Common myeloid progenitor, CD34-positive (primary cell): ENCODE data around the gene FNDC3A.
A peak's percentile ranks its signal among the peaks of the same experiment; 100 is the strongest.

Source experiments
- CTCF ChIA-PET: fragments of 350-600 bp; sonication (Branson Sonifier 250); formaldehyde crosslinking; loops from one replicate; lab custom pipeline; 2021; ENCODE audit warnings: antibody characterized with exemption; lab: Charles Lee
- POLR2A ChIA-PET: fragments of 350-600 bp; sonication (Branson Sonifier 250); formaldehyde crosslinking; loops from one replicate; lab custom pipeline; 2021; ENCODE audit warnings: antibody characterized with exemption; lab: Charles Lee
- DNase-seq, 3 donors: peaks; one replicate each; pipeline versions ENCODE4 v3.0.0 to v3.0.0-alpha.2; 2013
- H3K27ac ChIP-seq, 2 experiments: 1 replicate in 1 of 2; 2 replicates in 1 of 2; pipeline ENCODE4 v1.7.0; 2013; ENCODE audit warnings: inconsistent platforms in 2 of 2, low read length in 2 of 2, mild to moderate bottlenecking in 2 of 2, low read depth in 1 of 2, moderate library complexity in 1 of 2; ENCODE audit not compliant: severe bottlenecking in 2 of 2, insufficient read depth in 1 of 2, poor library complexity in 1 of 2
- H3K27me3 ChIP-seq, 5 experiments: replicated peaks in 2 of 5; 1 replicate in 3 of 5; 2 replicates in 2 of 5; pipeline versions ENCODE4 v1.6.1 to v1.7.0; 2013; ENCODE audit warnings: low read length in 4 of 5, mild to moderate bottlenecking in 2 of 5, moderate library complexity in 2 of 5, inconsistent platforms in 1 of 5; ENCODE audit not compliant: insufficient read depth in 5 of 5, control insufficient read depth in 4 of 5
- H3K36me3 ChIP-seq, 4 experiments: 1 replicate in 2 of 4; 2 replicates in 2 of 4; pipeline versions ENCODE4 v1.6.1 to v1.7.0; 2013; ENCODE audit warnings: low read length in 3 of 4, control low read depth in 1 of 4, mild to moderate bottlenecking in 1 of 4; ENCODE audit not compliant: control insufficient read depth in 4 of 4, insufficient read depth in 4 of 4
- H3K4me1 ChIP-seq, 4 experiments: 1 replicate in 3 of 4; 2 replicates in 1 of 4; pipeline versions ENCODE4 v1.6.1 to v1.7.1; 2013; ENCODE audit warnings: low read length in 3 of 4, mild to moderate bottlenecking in 3 of 4, control low read depth in 1 of 4, inconsistent platforms in 1 of 4, moderate library complexity in 1 of 4; ENCODE audit not compliant: control insufficient read depth in 4 of 4, insufficient read depth in 4 of 4; ENCODE audit errors: control extremely low read depth in 1 of 4
- H3K4me3 ChIP-seq, 7 experiments: 1 replicate in 4 of 7; 2 replicates in 3 of 7; pipeline versions ENCODE4 v1.5.1 to v1.7.0; 2013; ENCODE audit warnings: mild to moderate bottlenecking in 7 of 7, low read length in 6 of 7, moderate library complexity in 6 of 7, inconsistent platforms in 2 of 7, low read depth in 2 of 7, control low read depth in 1 of 7; ENCODE audit not compliant: insufficient read depth in 4 of 7, control insufficient read depth in 1 of 7; ENCODE audit errors: extremely low read depth in 1 of 7
- H3K9me3 ChIP-seq, 5 experiments: 1 replicate in 4 of 5; 2 replicates in 1 of 5; pipeline versions ENCODE4 v1.6.1 to v1.7.1; 2013; ENCODE audit warnings: low read length in 4 of 5, mild to moderate bottlenecking in 2 of 5, inconsistent platforms in 1 of 5, low read depth in 1 of 5, moderate library complexity in 1 of 5; ENCODE audit not compliant: control insufficient read depth in 4 of 5, insufficient read depth in 2 of 5; ENCODE audit errors: control extremely low read depth in 1 of 5
- whole genome bisulfite sequencing: methylation state at CpG from one replicate; pipeline ENCODE4 v1.1.5; 2013; ENCODE audit not compliant: insufficient coverage; 5-methylcytosine and 5-hydroxymethylcytosine counted together

Gene FNDC3A

DNA sequence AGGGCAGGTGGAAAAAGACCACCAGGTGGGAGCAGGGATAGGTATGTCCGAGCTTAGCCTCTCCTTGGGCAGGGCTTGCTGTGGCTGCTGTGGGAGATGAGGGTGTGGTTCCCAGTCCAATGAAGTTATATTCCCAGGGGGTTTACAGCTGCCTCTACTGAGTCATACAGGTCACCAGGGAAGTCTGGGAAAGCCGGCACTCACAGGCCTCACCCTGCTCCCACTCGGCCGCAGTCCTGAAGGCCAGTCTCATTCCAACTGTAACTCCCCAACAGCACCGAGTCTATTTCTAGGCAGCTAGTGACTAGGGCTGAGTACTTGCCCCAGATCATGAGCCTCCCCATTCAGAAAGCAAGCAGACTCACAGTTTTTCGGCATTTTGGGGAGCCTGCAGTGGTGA, 77.1 kb downstream of the FNDC3A start:
- no peak for DNase-seq
- H3K36me3 ChIP-seq, result peaks cover 0 to 10% (median 0%) of the 10 kb centered on the region in 4 experiments
- H3K4me3 ChIP-seq, result no peak overlapping the region
- no peaks in the 10 kb centered on the region for H3K4me1 ChIP-seq
- 98% methylated on average over 6 of the region's 6 CpGs for WGBS
- ChIA-PET POLR2A (no interaction called here), CTCF (no interaction called here)
- peaks cover 0 to 29% (median 2%) of the 10 kb centered on the region in 5 experiments for H3K9me3 ChIP-seq
- no peaks in the 10 kb centered on the region for H3K27me3 ChIP-seq
- no peak overlapping the region for H3K27ac ChIP-seq

- Histone ChIP-seq H3K9me3 (peaks cover 0 to 26% (median 2%) of the 10 kb centered on the region in 5 experiments), H3K4me1 (no peaks in the 10 kb centered on the region), H3K27ac (no peak overlapping the region), H3K27me3 (no peaks in the 10 kb centered on the region), H3K4me3 (no peak overlapping the region), H3K36me3 (peaks cover 0 to 10% (median 0%) of the 10 kb centered on the region in 4 experiments)
- POLR2A ChIA-PET, result no interaction called here
- CTCF ChIA-PET, result no interaction called here
- DNase-seq, result no peak
- WGBS, result 100% methylated on average over 1 of the region's 1 CpG
These were observed 77.5 kb downstream of the FNDC3A start for GRCh38 chr13:49053215-49053614.

DNA sequence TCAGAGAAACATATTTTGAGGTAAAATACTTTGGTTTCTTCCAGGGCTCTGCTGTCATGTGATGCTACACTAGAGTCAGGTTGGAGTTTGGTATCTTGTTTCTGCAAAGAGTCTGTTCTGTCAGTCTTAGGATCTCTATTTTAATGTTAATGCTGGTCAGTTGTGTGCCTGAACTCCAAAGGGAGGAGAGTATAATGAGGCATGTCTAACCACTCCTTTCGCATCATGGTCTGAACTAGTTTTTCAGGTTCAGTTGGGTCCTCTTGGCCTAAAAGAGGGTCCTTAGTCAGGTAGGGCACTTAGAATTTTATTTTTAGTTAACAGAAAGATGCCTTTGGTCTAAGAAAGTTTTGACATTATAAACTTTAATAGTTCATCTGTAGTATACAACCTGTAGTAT, 78.2 kb downstream of the FNDC3A start:
- no peak for DNase-seq
- WGBS, result no CpG with 5 or more reads among the region's 1 CpG
- CTCF ChIA-PET, result no interaction called here
- POLR2A ChIA-PET, result no interaction called here
- Histone ChIP-seq H3K27ac (no peak overlapping the region), H3K9me3 (peaks cover 0 to 24% (median 2%) of the 10 kb centered on the region in 5 experiments), H3K4me1 (no peaks in the 10 kb centered on the region), H3K36me3 (peaks cover 0 to 9% (median 2%) of the 10 kb centered on the region in 4 experiments), H3K27me3 (no peaks in the 10 kb centered on the region), H3K4me3 (no peak overlapping the region)

- Histone ChIP-seq H3K36me3 (peaks cover 0 to 9% (median 2%) of the 10 kb centered on the region in 4 experiments), H3K27me3 (no peaks in the 10 kb centered on the region), H3K4me3 (no peak overlapping the region), H3K9me3 (peaks cover 0 to 12% (median 0%) of the 10 kb centered on the region in 5 experiments), H3K4me1 (no peaks in the 10 kb centered on the region), H3K27ac (no peak overlapping the region)
- ChIA-PET CTCF (no interaction called here), POLR2A (no interaction called here)
- no peak for DNase-seq
- 100% methylated on average over 1 of the region's 4 CpGs for WGBS
These were observed 79.3 kb downstream of the FNDC3A start for GRCh38 chr13:49055021-49055420.

DNA sequence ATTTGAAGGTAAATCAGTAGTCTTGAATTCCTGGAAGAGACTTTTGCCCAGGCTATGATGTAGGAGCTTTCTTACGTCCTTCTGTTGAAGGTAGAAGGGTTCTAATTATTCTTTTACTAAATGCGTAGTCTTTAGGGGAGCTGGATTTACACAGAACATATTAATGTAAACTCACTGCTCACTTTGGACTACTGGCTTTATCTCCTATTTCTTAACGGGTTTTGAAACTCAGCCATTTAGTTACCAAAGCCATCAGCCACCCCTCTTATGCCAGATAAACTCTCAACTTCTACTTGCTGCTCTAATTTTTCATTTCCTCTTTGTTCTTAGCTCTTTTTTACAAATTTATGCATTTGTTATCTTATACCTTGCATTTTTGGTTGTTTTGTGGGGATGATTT, 81.5 kb downstream of the FNDC3A start:
- ChIA-PET CTCF (interaction anchor here (0.6 kb wide), 1 partner anchor 76 kb away, joined by 3 read pairs; no protein-coding TSS in a partner anchor), POLR2A (no interaction called here)
- peaks cover 0 to 5% (median 2%) of the 10 kb centered on the region in 4 experiments for H3K36me3 ChIP-seq
- H3K4me3 ChIP-seq, result no peak overlapping the region
- no peak overlapping the region for H3K27ac ChIP-seq
- peaks cover 2 to 6% (median 4%) of the 10 kb centered on the region in 4 experiments for H3K4me1 ChIP-seq
- DNase-seq, result peak in 1 of 3 donors; percentile 17
- WGBS, result 100% methylated on average over 2 of the region's 3 CpGs
- peaks cover 0 to 2% (median 0%) of the 10 kb centered on the region in 5 experiments for H3K9me3 ChIP-seq
- no peaks in the 10 kb centered on the region for H3K27me3 ChIP-seq

DNA sequence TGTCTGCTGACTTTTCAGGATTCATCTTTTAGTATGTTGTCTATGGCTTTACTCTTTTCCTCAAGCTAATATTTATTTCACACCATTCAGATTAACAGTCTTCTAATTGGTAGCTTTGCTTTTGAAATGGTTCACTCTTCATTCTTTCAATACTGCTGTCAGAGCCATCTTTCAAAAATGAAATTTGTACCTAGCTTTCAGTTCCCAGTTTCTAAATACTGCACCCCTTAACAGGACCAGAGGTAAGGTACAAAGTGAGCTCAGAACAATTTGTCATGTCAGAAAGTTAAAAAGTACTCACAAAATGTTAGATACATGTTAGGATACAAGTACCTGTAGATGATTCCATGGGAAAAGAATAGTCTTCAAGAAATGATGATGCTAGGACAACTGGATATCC, 83.0 kb downstream of the FNDC3A start:
- Histone ChIP-seq H3K27me3 (no peaks in the 10 kb centered on the region), H3K4me1 (peaks cover 3 to 14% (median 10%) of the 10 kb centered on the region in 4 experiments), H3K9me3 (peaks cover 0 to 2% (median 0%) of the 10 kb centered on the region in 5 experiments), H3K4me3 (no peak overlapping the region), H3K27ac (no peak overlapping the region), H3K36me3 (peaks cover 0 to 5% (median 2%) of the 10 kb centered on the region in 4 experiments)
- POLR2A ChIA-PET, result no interaction called here
- no peak for DNase-seq
- CTCF ChIA-PET, result interaction anchor here (1.0 to 1.2 kb wide), 2 partner anchors 10 to 13 kb away, joined by 3 to 4 read pairs; no protein-coding TSS in a partner anchor

- WGBS, result 100% methylated on average over 3 of the region's 3 CpGs
- no peak overlapping the region for H3K4me3 ChIP-seq
- ChIA-PET CTCF (no interaction called here), POLR2A (no interaction called here)
- H3K9me3 ChIP-seq, result peaks cover 0 to 2% (median 0%) of the 10 kb centered on the region in 5 experiments
- no peak overlapping the region for H3K27ac ChIP-seq
- peaks cover 3 to 14% (median 10%) of the 10 kb centered on the region in 4 experiments for H3K4me1 ChIP-seq
- peaks cover 0 to 9% (median 5%) of the 10 kb centered on the region in 4 experiments for H3K36me3 ChIP-seq
- no peak for DNase-seq
- no peaks in the 10 kb centered on the region for H3K27me3 ChIP-seq
These were observed 85.1 kb downstream of the FNDC3A start for GRCh38 chr13:49060678-49061387.
